Kidney (tissue), 14 donors: ENCODE measurements around the gene RRP7A. TPM values are rescaled to one million over a fixed set of nuclear protein-coding genes. Genes with fewer than 3 reads are reported as not detected.
"Not testable (repeated sequence)": the region's sequence is repeated elsewhere in the genome, so short reads cannot be mapped to it uniquely, and the experiment has no call there.

Source experiments
- DNase-seq, 5 donors: peaks; one replicate each; pipeline ENCODE4 v3.0.0-alpha.2; 2013 to 2020
- FAIRE-seq: peaks from 2 replicates; lab custom pipeline; 2012; peaks lifted over from hg19 to GRCh38; lab: Jason Lieb, UNC
- H3K27ac ChIP-seq, 2 donors: one replicate each; pipeline ENCODE4 v1.7.0; 2013; ENCODE audit warnings: low read depth in 2 of 2, low read length in 2 of 2, inconsistent platforms in 1 of 2
- H3K27me3 ChIP-seq: one replicate; pipeline ENCODE4 v1.7.1; 2013; ENCODE audit warnings: low read length, inconsistent platforms; ENCODE audit not compliant: control insufficient read depth, insufficient read depth
- H3K36me3 ChIP-seq, 3 donors: one replicate each; pipeline versions ENCODE4 v1.7.0 to v1.7.1; 2013; ENCODE audit warnings: low read length in 3 of 3, control low read depth in 1 of 3, inconsistent platforms in 1 of 3; ENCODE audit not compliant: insufficient read depth in 3 of 3, control insufficient read depth in 2 of 3
- H3K4me1 ChIP-seq, 3 donors: one replicate each; pipeline versions ENCODE4 v1.7.0 to v1.7.1; 2013; ENCODE audit warnings: low read length in 3 of 3, inconsistent platforms in 1 of 3, low read depth in 1 of 3; ENCODE audit not compliant: control insufficient read depth in 2 of 3, insufficient read depth in 2 of 3
- H3K4me3 ChIP-seq, 3 donors: one replicate each; pipeline versions ENCODE4 v1.7.0 to v1.8.1; 2013; ENCODE audit warnings: low read length in 3 of 3, control low read depth in 1 of 3, inconsistent platforms in 1 of 3
- H3K9ac ChIP-seq, 3 donors: one replicate each; pipeline versions ENCODE4 v1.7.0 to v1.7.1; 2013; ENCODE audit warnings: low read length in 3 of 3, control low read depth in 1 of 3, inconsistent platforms in 1 of 3
- H3K9me3 ChIP-seq, 3 donors: one replicate each; pipeline versions ENCODE4 v1.7.0 to v1.7.1; 2013; ENCODE audit warnings: low read length in 3 of 3, control low read depth in 1 of 3, inconsistent platforms in 1 of 3; ENCODE audit not compliant: control insufficient read depth in 2 of 3, insufficient read depth in 1 of 3
- CTCF ChIP-seq: IDR thresholded peaks from 3 replicates; pipeline ENCODE4 v1.5.1; 2012; ENCODE audit warnings: mild to moderate bottlenecking, moderate library complexity, borderline replicate concordance; ENCODE audit not compliant: insufficient read depth; ENCODE audit errors: extremely low read depth
- intact Hi-C: fragments of 100-400 bp; cut with DNase I; formaldehyde crosslinking; loops from one replicate; pipeline ENCODE4 v1.11.1; 2022
- polyA plus RNA-seq: library from polyadenylated mRNA; stranded (reverse); fragments of 350-450 nt; fragmentation: Illumina TruSeq; extraction: RNeasy Lipid Tissue Mini Kit (QIAGEN cat#74804); gene quantifications from one replicate; pipeline ENCODE4 v1.2.3, GENCODE V29; 2014; ENCODE audit warnings: low read depth, low replicate concordance; ENCODE audit not compliant: insufficient read depth
- total RNA-seq: library from RNA; stranded (reverse); fragmentation: NEBNext Ultra II Directional; extraction: Animal tissue kit (Norgen Biotek cat#: 25700); gene quantifications from one replicate; pipeline ENCODE4 v1.2.1, GENCODE V29; 2021
- donor health status: control.
- donor health status: control.
- donor health status: control.
- donor health status: control.
- donor health status: control.
- donor health status: DM: yes; HTN: yes; CAD: no.
- donor health status: Normal renal cell carcinoma (clear cell type).

RRP7A gene
- total and polyA plus RNA-seq, 2 donors from 2014 or later: 26.3 to 35.2 TPM

- TF ChIP-seq CTCF: no peak
- FAIRE-seq: no peak
- Histone ChIP-seq H3K4me1 (peaks cover 0 to 2% (median 0%) of the 10 kb centered on the region in 3 donors), H3K4me3 (peak overlapping the region in 2 of 3 donors; percentile 26 to 59), H3K36me3 (no peaks in the 10 kb centered on the region), H3K27me3 (no peaks in the 10 kb centered on the region), H3K27ac (peak overlapping the region; percentile 32 to 75), H3K9me3 (no peaks in the 10 kb centered on the region), H3K9ac (no peak overlapping the region)
- intact Hi-C loops: no loop called here
- no peak for DNase-seq
These were observed 18.8 kb downstream of the RRP7A start for GRCh38 chr22:42500836-42501179.

- Histone ChIP-seq H3K9me3 (no peaks in the 10 kb centered on the region), H3K27ac (peak overlapping the region; percentile 32 to 75), H3K4me1 (peaks cover 0 to 2% (median 0%) of the 10 kb centered on the region in 3 donors), H3K36me3 (no peaks in the 10 kb centered on the region), H3K9ac (no peak overlapping the region), H3K27me3 (no peaks in the 10 kb centered on the region), H3K4me3 (peak overlapping the region; percentile 26 to 59 (median 48))
- intact Hi-C loops: no loop called here
- no peak for TF ChIP-seq CTCF
- FAIRE-seq (no peak), DNase-seq (peak; percentile 81 to 96 (median 93))
These were observed 19.3 kb downstream of the RRP7A start for GRCh38 chr22:42500161-42500835.

GRCh38 chr22:42499773-42500160, 19.8 kb downstream of the RRP7A start:
- FAIRE-seq, H3K4me1 ChIP-seq, H3K9me3 ChIP-seq, H3K27me3 ChIP-seq, DNase-seq, H3K4me3 ChIP-seq, H3K9ac ChIP-seq, intact Hi-C loops, H3K36me3 ChIP-seq: not testable (repeated sequence)
- peak overlapping the region in 1 of 2 donors; percentile 60 for H3K27ac ChIP-seq

GRCh38 chr22:42495533-42496141, 24.0 kb downstream of the RRP7A start:
- peak in 1 of 5 donors; percentile 22 for DNase-seq
- H3K9me3 ChIP-seq, H3K4me1 ChIP-seq, H3K27me3 ChIP-seq, H3K36me3 ChIP-seq, H3K27ac ChIP-seq, FAIRE-seq, intact Hi-C loops, H3K4me3 ChIP-seq, H3K9ac ChIP-seq: not testable (repeated sequence)
